Measurements from ENCODE around the gene AIG1. TPM values are rescaled to one million over a fixed set of nuclear protein-coding genes. Genes with fewer than 3 reads are reported as not detected.

The AIG1 gene
- total RNA-seq, 2 donors from 2014 or later = 41.3 to 67.0 TPM

DNA sequence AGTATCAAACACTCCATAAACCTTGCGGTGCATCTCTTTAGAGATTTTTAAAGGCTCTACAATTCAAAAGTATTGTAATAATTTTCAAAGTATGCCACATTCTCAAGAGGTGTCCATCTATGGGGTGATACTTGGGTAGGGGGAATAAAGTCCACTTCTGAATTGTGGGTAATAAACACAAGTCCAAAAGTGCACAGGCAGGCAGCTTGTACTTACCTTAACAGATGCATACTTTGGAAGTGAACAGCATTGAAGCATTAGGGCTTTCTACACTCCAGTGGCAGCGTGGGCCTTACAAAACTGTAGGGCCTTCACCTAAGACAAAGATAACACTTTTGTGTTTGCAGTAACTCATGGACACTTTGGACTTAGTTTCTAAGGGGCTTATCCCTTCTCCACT is 58.6 kb downstream of the AIG1 start:
- TF ChIP-seq POLR2AphosphoS5 (IDR thresholded peaks at IDR 0.05) (no peak), POLR2A (IDR thresholded peaks at IDR 0.05) (no peak)
- TF ChIP-seq, protein P1, sequence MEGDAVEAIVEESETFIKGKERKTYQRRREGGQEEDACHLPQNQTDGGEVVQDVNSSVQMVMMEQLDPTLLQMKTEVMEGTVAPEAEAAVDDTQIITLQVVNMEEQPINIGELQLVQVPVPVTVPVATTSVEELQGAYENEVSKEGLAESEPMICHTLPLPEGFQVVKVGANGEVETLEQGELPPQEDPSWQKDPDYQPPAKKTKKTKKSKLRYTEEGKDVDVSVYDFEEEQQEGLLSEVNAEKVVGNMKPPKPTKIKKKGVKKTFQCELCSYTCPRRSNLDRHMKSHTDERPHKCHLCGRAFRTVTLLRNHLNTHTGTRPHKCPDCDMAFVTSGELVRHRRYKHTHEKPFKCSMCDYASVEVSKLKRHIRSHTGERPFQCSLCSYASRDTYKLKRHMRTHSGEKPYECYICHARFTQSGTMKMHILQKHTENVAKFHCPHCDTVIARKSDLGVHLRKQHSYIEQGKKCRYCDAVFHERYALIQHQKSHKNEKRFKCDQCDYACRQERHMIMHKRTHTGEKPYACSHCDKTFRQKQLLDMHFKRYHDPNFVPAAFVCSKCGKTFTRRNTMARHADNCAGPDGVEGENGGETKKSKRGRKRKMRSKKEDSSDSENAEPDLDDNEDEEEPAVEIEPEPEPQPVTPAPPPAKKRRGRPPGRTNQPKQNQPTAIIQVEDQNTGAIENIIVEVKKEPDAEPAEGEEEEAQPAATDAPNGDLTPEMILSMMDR (IDR thresholded peaks at IDR 0.05) = no peak

GRCh38 chr6:143123081-143123480 is 62.4 kb downstream of the AIG1 start:
- Histone ChIP-seq H3K27me3 (replicated peaks; ENCODE audit: insufficient read depth) (no peaks in the 10 kb centered on the region), H3K36me3 (no peaks in the 10 kb centered on the region), H3K4me3 (no peak overlapping the region), H3K9me3 (no peaks in the 10 kb centered on the region), H3K27ac (no peak overlapping the region), H3K4me1 (replicated peaks) (no peaks in the 10 kb centered on the region)
- no peak for DNase-seq (ENCODE audit: low spot score)
- no peak for TF ChIP-seq POLR2AphosphoS5 (IDR thresholded peaks at IDR 0.05)
- TF ChIP-seq, protein P1 (IDR thresholded peaks at IDR 0.05) = no peak
- TF ChIP-seq POLR2A (IDR thresholded peaks at IDR 0.05) = no peak
- intact Hi-C loops (cut with DNase I) = no loop called here
- 95% methylated on average over 1 of the region's 1 CpG for WGBS

More for the DNA sequence above, 58.6 kb downstream of the AIG1 start:
- DNase-seq (ENCODE audit: low spot score) = no peak
- H3K4me1 ChIP-seq (replicated peaks) = no peaks in the 10 kb centered on the region
- WGBS = 79% methylated on average over 2 of the region's 2 CpGs
- H3K27ac ChIP-seq = no peak overlapping the region
- H3K27me3 ChIP-seq (replicated peaks; ENCODE audit: insufficient read depth) = no peaks in the 10 kb centered on the region
- no peak overlapping the region for H3K4me3 ChIP-seq
- H3K36me3 ChIP-seq = no peaks in the 10 kb centered on the region
- intact Hi-C loops (cut with DNase I) = no loop called here
- H3K9me3 ChIP-seq = no peaks in the 10 kb centered on the region

GRCh38 chr6:143123941-143124340 is 63.3 kb downstream of the AIG1 start:
- TF ChIP-seq, protein P1 (IDR thresholded peaks at IDR 0.05) = no peak
- no peak for TF ChIP-seq POLR2AphosphoS5 (IDR thresholded peaks at IDR 0.05)
- TF ChIP-seq POLR2A (IDR thresholded peaks at IDR 0.05) = no peak
- H3K4me1 ChIP-seq (replicated peaks) = no peaks in the 10 kb centered on the region
- intact Hi-C loops (cut with DNase I) = no loop called here
- no peaks in the 10 kb centered on the region for H3K27me3 ChIP-seq (replicated peaks; ENCODE audit: insufficient read depth)
- no peak for DNase-seq (ENCODE audit: low spot score)
- WGBS = 89% methylated on average over 2 of the region's 2 CpGs
- no peaks in the 10 kb centered on the region for H3K9me3 ChIP-seq
- H3K36me3 ChIP-seq = no peaks in the 10 kb centered on the region
- H3K27ac ChIP-seq = no peak overlapping the region
- H3K4me3 ChIP-seq = no peak overlapping the region

- no peak for DNase-seq (ENCODE audit: low spot score)
- Histone ChIP-seq H3K4me1 (replicated peaks) (no peaks in the 10 kb centered on the region), H3K36me3 (no peaks in the 10 kb centered on the region), H3K4me3 (no peak overlapping the region), H3K9me3 (no peaks in the 10 kb centered on the region), H3K27ac (no peak overlapping the region), H3K27me3 (replicated peaks; ENCODE audit: insufficient read depth) (no peaks in the 10 kb centered on the region)
- TF ChIP-seq POLR2A (IDR thresholded peaks at IDR 0.05) = no peak
- no peak for TF ChIP-seq POLR2AphosphoS5 (IDR thresholded peaks at IDR 0.05)
- TF ChIP-seq, protein P1 (IDR thresholded peaks at IDR 0.05) = no peak
- intact Hi-C loops (cut with DNase I) = no loop called here
- 87% methylated on average over 3 of the region's 3 CpGs for WGBS
Measured at GRCh38 chr6:143125455-143125854, 64.8 kb downstream of the AIG1 start.

GRCh38 chr6:143125864-143126573 is 65.3 kb downstream of the AIG1 start:
- H3K36me3 ChIP-seq = no peaks in the 10 kb centered on the region
- no peaks in the 10 kb centered on the region for H3K9me3 ChIP-seq
- DNase-seq (ENCODE audit: low spot score) = no peak
- H3K27ac ChIP-seq = no peak overlapping the region
- TF ChIP-seq POLR2AphosphoS5 (IDR thresholded peaks at IDR 0.05) (no peak), POLR2A (IDR thresholded peaks at IDR 0.05) (no peak)
- TF ChIP-seq, protein P1 (IDR thresholded peaks at IDR 0.05) = no peak
- intact Hi-C loops (cut with DNase I) = no loop called here
- 89% methylated on average over 12 of the region's 12 CpGs for WGBS
- H3K27me3 ChIP-seq (replicated peaks; ENCODE audit: insufficient read depth) = no peaks in the 10 kb centered on the region
- no peak overlapping the region for H3K4me3 ChIP-seq
- no peaks in the 10 kb centered on the region for H3K4me1 ChIP-seq (replicated peaks)
